Colonic mucosa (tissue), 4 donors: ENCODE results near the gene TP53I11. TPM values are rescaled to one million over a fixed set of nuclear protein-coding genes. Genes with fewer than 3 reads are reported as not detected.
A peak's percentile ranks its signal among the peaks of the same experiment; 100 is the strongest.

Experiments
- DNase-seq: peaks from one replicate; pipeline ENCODE4 v3.0.0-alpha.2; 2020
- H3K27ac ChIP-seq: fragments of 200-600 bp; one replicate; pipeline ENCODE4 v1.8.0; 2021
- H3K27me3 ChIP-seq: fragments of 200-600 bp; one replicate; pipeline ENCODE4 v1.8.0; 2021
- H3K36me3 ChIP-seq: fragments of 200-600 bp; one replicate; pipeline ENCODE4 v1.8.0; 2021
- H3K4me1 ChIP-seq: fragments of 200-600 bp; one replicate; pipeline ENCODE4 v1.8.0; 2021; ENCODE audit warnings: mild to moderate bottlenecking
- H3K4me3 ChIP-seq: fragments of 200-600 bp; one replicate; pipeline ENCODE4 v1.8.0; 2021
- H3K9ac ChIP-seq, 2 donors: one replicate each; pipeline ENCODE4 v1.7.0; 2013; ENCODE audit warnings: control low read depth in 2 of 2, low read depth in 2 of 2, low read length in 2 of 2
- H3K9me3 ChIP-seq: fragments of 200-600 bp; one replicate; pipeline ENCODE4 v1.8.0; 2021
- CTCF ChIP-seq: fragments of 200-600 bp; IDR thresholded peaks from one replicate; pipeline ENCODE4 v1.8.0; 2022; ENCODE audit warnings: antibody characterized with exemption, mild to moderate bottlenecking
- intact Hi-C: fragments of 100-400 bp; cut with DNase I; formaldehyde crosslinking; loops from one replicate; pipeline ENCODE4 v1.14.1; 2022
- total RNA-seq, 2 donors: library from RNA; stranded (reverse); fragmentation: NEBNext Ultra II Directional in 1 of 2; extraction: Animal tissue kit (Norgen Biotek cat#: 25700) in 1 of 2; gene quantifications; one replicate each; pipeline ENCODE4 v1.2.1, GENCODE V29; 2021
- donor health status: healthy.
- donor health status: DM: no; HTN: no; CAD: no.
- donor health status: DM: no; HTN: no; CAD: no.

The TP53I11 gene
- total RNA-seq, 2 donors from 2014 or later: 103 to 158 TPM

GRCh38 chr11:44950031-44950624 is 555 bp downstream of the TP53I11 start:
- peak overlapping the region; percentile 83 for H3K4me3 ChIP-seq
- peak; percentile 64 for DNase-seq
- intact Hi-C loops: no loop called here
- H3K9ac ChIP-seq: peak overlapping the region; percentile 88 to 95
- no peaks in the 10 kb centered on the region for H3K27me3 ChIP-seq
- no peak for TF ChIP-seq CTCF
- no peaks in the 10 kb centered on the region for H3K9me3 ChIP-seq
- H3K4me1 ChIP-seq: peaks cover 13% of the 10 kb centered on the region
- H3K27ac ChIP-seq: peak overlapping the region; percentile 95
- H3K36me3 ChIP-seq: no peaks in the 10 kb centered on the region

GRCh38 chr11:44949160-44950030 is 1.3 kb downstream of the TP53I11 start:
- Histone ChIP-seq H3K4me1 (peaks cover 8% of the 10 kb centered on the region), H3K9ac (peak overlapping the region; percentile 88 to 95), H3K27me3 (no peaks in the 10 kb centered on the region), H3K36me3 (no peaks in the 10 kb centered on the region), H3K27ac (peak overlapping the region; percentile 95), H3K4me3 (peak overlapping the region; percentile 83), H3K9me3 (no peaks in the 10 kb centered on the region)
- peak; percentile 72 for DNase-seq
- intact Hi-C loops: no loop called here
- peak; percentile 47 for TF ChIP-seq CTCF

GRCh38 chr11:44948155-44948554 is 2.5 kb downstream of the TP53I11 start:
- Histone ChIP-seq H3K9me3 (no peaks in the 10 kb centered on the region), H3K4me1 (peaks cover 19% of the 10 kb centered on the region), H3K36me3 (no peaks in the 10 kb centered on the region), H3K27ac (no peak overlapping the region), H3K9ac (no peak overlapping the region), H3K4me3 (no peak overlapping the region), H3K27me3 (no peaks in the 10 kb centered on the region)
- DNase-seq: no peak
- intact Hi-C loops: no loop called here
- no peak for TF ChIP-seq CTCF

- Histone ChIP-seq H3K36me3 (no peaks in the 10 kb centered on the region), H3K27me3 (no peaks in the 10 kb centered on the region), H3K9ac (no peak overlapping the region), H3K4me1 (peaks cover 18% of the 10 kb centered on the region), H3K27ac (no peak overlapping the region), H3K9me3 (no peaks in the 10 kb centered on the region), H3K4me3 (no peak overlapping the region)
- no peak for DNase-seq
- TF ChIP-seq CTCF: no peak
- intact Hi-C loops: no loop called here
These were observed 3.6 kb downstream of the TP53I11 start for GRCh38 chr11:44947114-44947513.

GRCh38 chr11:44946263-44946662 is 4.4 kb downstream of the TP53I11 start:
- H3K4me3 ChIP-seq: no peak overlapping the region
- H3K9me3 ChIP-seq: no peaks in the 10 kb centered on the region
- H3K27me3 ChIP-seq: no peaks in the 10 kb centered on the region
- no peaks in the 10 kb centered on the region for H3K36me3 ChIP-seq
- no peak for TF ChIP-seq CTCF
- H3K4me1 ChIP-seq: peaks cover 18% of the 10 kb centered on the region
- intact Hi-C loops: no loop called here
- DNase-seq: peak; percentile 37
- H3K9ac ChIP-seq: peak overlapping the region in 1 of 2 donors; percentile 8
- no peak overlapping the region for H3K27ac ChIP-seq
